Astrocyte (in vitro differentiated cells and primary cell): Measurements from ENCODE around the gene GPRIN1. TPM values are rescaled to one million over a fixed set of nuclear protein-coding genes. Genes with fewer than 3 reads are reported as not detected.

ENCODE experiments used
- DNase-seq: peaks from one replicate; pipeline ENCODE4 v3.0.0-alpha.2; 2010; ENCODE audit warnings: low read depth
- FAIRE-seq: peaks from 2 replicates; lab custom pipeline; 2011; peaks lifted over from hg19 to GRCh38; lab: Jason Lieb, UNC
- H2AFZ ChIP-seq: 2 replicates; pipeline ENCODE4 v1.6.0; 2012; ENCODE audit warnings: low read depth, low read length, inconsistent platforms
- H3K27ac ChIP-seq: 2 replicates; pipeline ENCODE4 v1.5.1; 2011; ENCODE audit warnings: low read depth, low read length, inconsistent platforms
- H3K27me3 ChIP-seq: 2 replicates; pipeline ENCODE4 v1.6.0; 2011; ENCODE audit warnings: low read length, inconsistent platforms; ENCODE audit not compliant: insufficient read depth
- H3K36me3 ChIP-seq: 2 replicates; pipeline ENCODE4 v1.5.1; 2011; ENCODE audit warnings: low read length, inconsistent platforms; ENCODE audit not compliant: insufficient read depth
- H3K4me1 ChIP-seq: 2 replicates; pipeline ENCODE4 v1.5.1; 2011; ENCODE audit warnings: low read length, inconsistent platforms; ENCODE audit not compliant: insufficient read depth
- H3K4me2 ChIP-seq: 2 replicates; pipeline ENCODE4 v1.6.0; 2012; ENCODE audit warnings: low read length, inconsistent platforms
- H3K4me3 ChIP-seq: 2 replicates; pipeline ENCODE4 v1.5.1; 2011; ENCODE audit warnings: low read depth, mild to moderate bottlenecking, low read length, inconsistent platforms; ENCODE audit not compliant: insufficient read depth
- H3K79me2 ChIP-seq: 2 replicates; pipeline ENCODE4 v1.6.0; 2012; ENCODE audit warnings: mild to moderate bottlenecking, low read length, inconsistent platforms; ENCODE audit not compliant: insufficient read depth
- H3K9ac ChIP-seq: 2 replicates; pipeline ENCODE4 v1.6.0; 2012; ENCODE audit warnings: mild to moderate bottlenecking, low read length, inconsistent platforms
- H3K9me3 ChIP-seq: 2 replicates; pipeline ENCODE4 v1.5.1; 2012; ENCODE audit warnings: low read depth, mild to moderate bottlenecking, low read length, inconsistent platforms; ENCODE audit not compliant: insufficient read depth
- H4K20me1 ChIP-seq: 2 replicates; pipeline ENCODE4 v1.6.0; 2012; ENCODE audit warnings: low read length, inconsistent platforms; ENCODE audit not compliant: insufficient read depth
- H3K27ac Mint-ChIP-seq: one replicate; pipeline ENCODE4 v1.8.0; 2021; ENCODE audit warnings: mild to moderate bottlenecking, mixed read lengths; ENCODE audit not compliant: unreplicated experiment
- H3K27me3 Mint-ChIP-seq: one replicate; pipeline ENCODE4 v1.8.0; 2021; ENCODE audit warnings: low read depth, mixed read lengths; ENCODE audit not compliant: unreplicated experiment
- H3K36me3 Mint-ChIP-seq: one replicate; pipeline ENCODE4 v1.8.0; 2021; ENCODE audit warnings: low read depth, mixed read lengths; ENCODE audit not compliant: unreplicated experiment
- H3K4me1 Mint-ChIP-seq: one replicate; pipeline ENCODE4 v1.8.0; 2021; ENCODE audit warnings: low read depth, mixed read lengths; ENCODE audit not compliant: unreplicated experiment
- H3K4me3 Mint-ChIP-seq: one replicate; pipeline ENCODE4 v1.8.0; 2021; ENCODE audit warnings: mild to moderate bottlenecking, moderate library complexity, mixed read lengths; ENCODE audit not compliant: unreplicated experiment
- H3K9me3 Mint-ChIP-seq: one replicate; pipeline ENCODE4 v1.8.0; 2021; ENCODE audit warnings: mild to moderate bottlenecking, mixed read lengths; ENCODE audit not compliant: unreplicated experiment
- EZH2 ChIP-seq: IDR thresholded peaks from 2 replicates; pipeline ENCODE4 v1.6.1; 2012; ENCODE audit warnings: mild to moderate bottlenecking, low read length, inconsistent platforms; ENCODE audit not compliant: insufficient read depth
- total RNA-seq: library from RNA; stranded (reverse); gene quantifications from 2 replicates; pipeline ENCODE4 v1.2.1, GENCODE V29; 2021
- TF ChIP-seq, protein P1 (sequence below): IDR thresholded peaks from 2 replicates; pipeline ENCODE4 v1.5.1; 2011; ENCODE audit warnings: low read depth, mild to moderate bottlenecking, inconsistent platforms, low read length, moderate library complexity; ENCODE audit not compliant: insufficient read depth

GPRIN1 gene
- total RNA-seq, 1 donor from 2014 or later: 6.8 TPM

- DNase-seq (peak; percentile 32), FAIRE-seq (no peak)
- peaks cover 24% of the 10 kb centered on the region for H3K4me1 Mint-ChIP-seq
- Histone ChIP-seq H2AFZ (no peak overlapping the region), H3K4me1 (peaks cover 7% of the 10 kb centered on the region), H3K27ac (no peak overlapping the region), H3K4me2 (no peak overlapping the region), H4K20me1 (peaks cover 53% of the 10 kb centered on the region), H3K36me3 (no peaks in the 10 kb centered on the region), H3K27me3 (peaks cover 3% of the 10 kb centered on the region), H3K79me2 (no peaks in the 10 kb centered on the region), H3K9ac (no peak overlapping the region), H3K4me3 (no peak overlapping the region), H3K9me3 (no peaks in the 10 kb centered on the region)
- no peak overlapping the region for H3K4me3 Mint-ChIP-seq
- H3K27me3 Mint-ChIP-seq: peaks cover 10% of the 10 kb centered on the region
- no peak overlapping the region for H3K27ac Mint-ChIP-seq
- H3K36me3 Mint-ChIP-seq: peaks cover 12% of the 10 kb centered on the region
- TF ChIP-seq EZH2: no peak
- TF ChIP-seq, protein P1, sequence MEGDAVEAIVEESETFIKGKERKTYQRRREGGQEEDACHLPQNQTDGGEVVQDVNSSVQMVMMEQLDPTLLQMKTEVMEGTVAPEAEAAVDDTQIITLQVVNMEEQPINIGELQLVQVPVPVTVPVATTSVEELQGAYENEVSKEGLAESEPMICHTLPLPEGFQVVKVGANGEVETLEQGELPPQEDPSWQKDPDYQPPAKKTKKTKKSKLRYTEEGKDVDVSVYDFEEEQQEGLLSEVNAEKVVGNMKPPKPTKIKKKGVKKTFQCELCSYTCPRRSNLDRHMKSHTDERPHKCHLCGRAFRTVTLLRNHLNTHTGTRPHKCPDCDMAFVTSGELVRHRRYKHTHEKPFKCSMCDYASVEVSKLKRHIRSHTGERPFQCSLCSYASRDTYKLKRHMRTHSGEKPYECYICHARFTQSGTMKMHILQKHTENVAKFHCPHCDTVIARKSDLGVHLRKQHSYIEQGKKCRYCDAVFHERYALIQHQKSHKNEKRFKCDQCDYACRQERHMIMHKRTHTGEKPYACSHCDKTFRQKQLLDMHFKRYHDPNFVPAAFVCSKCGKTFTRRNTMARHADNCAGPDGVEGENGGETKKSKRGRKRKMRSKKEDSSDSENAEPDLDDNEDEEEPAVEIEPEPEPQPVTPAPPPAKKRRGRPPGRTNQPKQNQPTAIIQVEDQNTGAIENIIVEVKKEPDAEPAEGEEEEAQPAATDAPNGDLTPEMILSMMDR: peak; percentile 69
- H3K9me3 Mint-ChIP-seq: no peaks in the 10 kb centered on the region
Observed at GRCh38 chr5:176658007-176658599, 48.1 kb upstream of the GPRIN1 start.

DNA sequence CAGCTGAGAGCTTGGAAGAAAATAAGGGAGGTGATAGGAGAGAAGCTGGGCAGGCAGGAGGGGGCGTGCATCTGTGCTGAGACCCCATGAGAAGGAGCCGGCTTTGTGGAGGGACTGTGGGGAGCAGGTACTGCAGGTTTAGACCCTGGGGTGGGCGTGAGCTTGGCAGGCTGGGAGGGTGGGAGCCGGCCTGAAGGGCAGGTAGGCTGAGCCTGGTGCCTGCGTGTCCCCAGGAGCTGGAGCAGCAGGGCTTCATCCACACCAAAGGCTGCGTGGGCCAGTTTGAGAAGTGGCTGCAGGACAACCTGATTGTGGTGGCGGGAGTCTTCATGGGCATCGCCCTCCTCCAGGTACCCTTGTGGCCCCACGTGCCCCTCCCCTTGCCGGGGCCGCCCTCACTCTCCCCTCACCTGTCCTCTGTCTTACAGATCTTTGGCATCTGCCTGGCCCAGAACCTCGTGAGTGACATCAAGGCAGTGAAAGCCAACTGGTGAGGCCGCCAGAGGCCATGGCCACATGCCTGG is 46.6 kb upstream of the GPRIN1 start:
- Histone ChIP-seq H3K9me3 (no peaks in the 10 kb centered on the region), H3K36me3 (no peaks in the 10 kb centered on the region), H2AFZ (no peak overlapping the region), H3K4me1 (peaks cover 12% of the 10 kb centered on the region), H3K79me2 (peaks cover 1% of the 10 kb centered on the region), H3K27me3 (no peaks in the 10 kb centered on the region), H3K27ac (no peak overlapping the region), H3K4me2 (no peak overlapping the region), H3K9ac (no peak overlapping the region), H3K4me3 (no peak overlapping the region), H4K20me1 (peaks cover 68% of the 10 kb centered on the region)
- DNase-seq (no peak), FAIRE-seq (no peak)
- H3K27me3 Mint-ChIP-seq: peaks cover 4% of the 10 kb centered on the region
- H3K36me3 Mint-ChIP-seq: peaks cover 13% of the 10 kb centered on the region
- H3K9me3 Mint-ChIP-seq: no peaks in the 10 kb centered on the region
- peaks cover 24% of the 10 kb centered on the region for H3K4me1 Mint-ChIP-seq
- H3K27ac Mint-ChIP-seq: no peak overlapping the region
- no peak for TF ChIP-seq EZH2
- TF ChIP-seq, protein P1: no peak
- no peak overlapping the region for H3K4me3 Mint-ChIP-seq

- no peak for TF ChIP-seq EZH2
- TF ChIP-seq, protein P1: no peak
- no peaks in the 10 kb centered on the region for H3K36me3 ChIP-seq
- no peak overlapping the region for H3K27ac Mint-ChIP-seq
- DNase-seq (no peak), FAIRE-seq (no peak)
- H3K4me3 Mint-ChIP-seq: no peak overlapping the region
- H3K4me2 ChIP-seq: no peak overlapping the region
- no peaks in the 10 kb centered on the region for H3K9me3 ChIP-seq
- peaks cover 18% of the 10 kb centered on the region for H3K79me2 ChIP-seq
- H3K27me3 ChIP-seq: no peaks in the 10 kb centered on the region
- H3K4me3 ChIP-seq: no peak overlapping the region
- no peaks in the 10 kb centered on the region for H3K9me3 Mint-ChIP-seq
- H3K4me1 Mint-ChIP-seq: peaks cover 28% of the 10 kb centered on the region
- no peak overlapping the region for H3K27ac ChIP-seq
- H3K4me1 ChIP-seq: peaks cover 12% of the 10 kb centered on the region
- H3K27me3 Mint-ChIP-seq: no peaks in the 10 kb centered on the region
- no peak overlapping the region for H2AFZ ChIP-seq
- peaks cover 13% of the 10 kb centered on the region for H3K36me3 Mint-ChIP-seq
- H4K20me1 ChIP-seq: peaks cover 72% of the 10 kb centered on the region
- H3K9ac ChIP-seq: no peak overlapping the region
Observed at GRCh38 chr5:176654856-176655255, 44.9 kb upstream of the GPRIN1 start.
